A673 (cell line): ENCODE data around the gene PAEP.

Experiments
- EZH2 ChIP-seq: fragments of 200-600 bp; sonication (generic); IDR thresholded peaks from 2 replicates; pipeline ENCODE4 v1.6.1; 2017; ENCODE audit warnings: borderline replicate concordance, low read depth, mild to moderate bottlenecking, mixed read lengths, antibody characterized with exemption, low read length; ENCODE audit not compliant: poor library complexity, severe bottlenecking
- TF ChIP-seq, protein P1 (sequence below): fragments of 300-800, 200-600 bp; sonication (generic); conservative IDR thresholded peaks from 2 replicates; pipeline ENCODE4 v1.5.1; 2017; ENCODE audit warnings: low read depth, mild to moderate bottlenecking, antibody characterized with exemption, low read length, moderate library complexity, mixed read lengths

DNA sequence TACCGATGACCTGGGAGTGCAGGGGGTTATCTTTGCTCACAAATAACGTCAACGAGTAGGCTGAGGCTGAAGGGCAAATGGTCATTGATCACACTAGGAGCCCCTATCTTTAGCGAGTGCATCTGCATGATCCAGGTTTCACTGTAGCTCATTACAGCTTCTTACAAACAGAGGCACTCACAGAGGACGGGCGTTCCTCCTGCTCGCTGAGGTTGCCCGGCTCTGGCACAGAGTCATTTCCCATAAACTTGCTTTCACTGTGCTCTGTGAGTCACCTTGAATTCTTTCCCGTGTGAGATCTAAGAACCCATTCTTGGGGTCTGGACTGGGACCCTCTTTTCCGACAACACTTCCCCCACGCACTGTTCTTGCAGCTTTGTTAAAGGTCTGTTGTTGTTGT is 1.9 kb upstream of the PAEP start:
- TF ChIP-seq, protein P1, sequence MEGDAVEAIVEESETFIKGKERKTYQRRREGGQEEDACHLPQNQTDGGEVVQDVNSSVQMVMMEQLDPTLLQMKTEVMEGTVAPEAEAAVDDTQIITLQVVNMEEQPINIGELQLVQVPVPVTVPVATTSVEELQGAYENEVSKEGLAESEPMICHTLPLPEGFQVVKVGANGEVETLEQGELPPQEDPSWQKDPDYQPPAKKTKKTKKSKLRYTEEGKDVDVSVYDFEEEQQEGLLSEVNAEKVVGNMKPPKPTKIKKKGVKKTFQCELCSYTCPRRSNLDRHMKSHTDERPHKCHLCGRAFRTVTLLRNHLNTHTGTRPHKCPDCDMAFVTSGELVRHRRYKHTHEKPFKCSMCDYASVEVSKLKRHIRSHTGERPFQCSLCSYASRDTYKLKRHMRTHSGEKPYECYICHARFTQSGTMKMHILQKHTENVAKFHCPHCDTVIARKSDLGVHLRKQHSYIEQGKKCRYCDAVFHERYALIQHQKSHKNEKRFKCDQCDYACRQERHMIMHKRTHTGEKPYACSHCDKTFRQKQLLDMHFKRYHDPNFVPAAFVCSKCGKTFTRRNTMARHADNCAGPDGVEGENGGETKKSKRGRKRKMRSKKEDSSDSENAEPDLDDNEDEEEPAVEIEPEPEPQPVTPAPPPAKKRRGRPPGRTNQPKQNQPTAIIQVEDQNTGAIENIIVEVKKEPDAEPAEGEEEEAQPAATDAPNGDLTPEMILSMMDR: no peak
- no peak for TF ChIP-seq EZH2
